Spinal cord (tissue), 4 donors: ENCODE data around the gene SHKBP1. TPM values are rescaled to one million over a fixed set of nuclear protein-coding genes. Genes with fewer than 3 reads are reported as not detected.

Source experiments
- polyA plus RNA-seq, 2 donors: library from polyadenylated mRNA; unstranded; fragments of 120-200 nt; gene quantifications; one replicate each; pipeline ENCODE4 v1.2.1, GENCODE V29; 2013; ENCODE audit not compliant: insufficient read length in 2 of 2
- total RNA-seq, 2 donors: library from RNA; depleted of rRNA in 1 of 2; stranded (reverse); fragments of 120-200 nt in 1 of 2; fragments of >200 nt in 1 of 2; gene quantifications; one replicate each; pipeline versions ENCODE4 v1.2.3 to v1.2.4, GENCODE V29; 2013 to 2014

Gene SHKBP1
- total and polyA plus RNA-seq, 4 donors, result 9.6 to 43.1 (median 24.4) TPM

Other genes with a start within 250 kb of the SHKBP1 start
- 1 to 10 TPM; 6.9 to 8.7 TPM for gene C19orf47, start 228.5 kb upstream of the SHKBP1 start, total RNA-seq
- gene C19orf47, start 228.5 kb upstream of the SHKBP1 start, polyA plus RNA-seq, result 10 to 100 TPM; 22.8 to 24.4 TPM
- gene PLD3, start 228.2 kb upstream of the SHKBP1 start, total RNA-seq, result 100 to 1,000 TPM; 257 to 394 TPM
- 100 to 1,000 TPM; 449 to 522 TPM for gene PLD3, start 228.2 kb upstream of the SHKBP1 start, polyA plus RNA-seq
- under 1 TPM; 0.10 to 0.11 TPM for gene HIPK4, start 186.7 kb upstream of the SHKBP1 start, total RNA-seq
- gene HIPK4, start 186.7 kb upstream of the SHKBP1 start, polyA plus RNA-seq, result 1 to 10 TPM in 1 of 2 donors, under 1 TPM in 1; 0.70 to 1.6 TPM
- 10 to 100 TPM; 28.7 to 51.7 TPM for gene PRX, start 163.5 kb upstream of the SHKBP1 start, total RNA-seq
- gene PRX, start 163.5 kb upstream of the SHKBP1 start, polyA plus RNA-seq, result 1 to 10 TPM; 6.1 to 9.7 TPM
- 10 to 100 TPM in 1 of 2 donors, 1 to 10 TPM in 1; 8.1 to 11.4 TPM for gene SERTAD1, start 150.9 kb upstream of the SHKBP1 start, total RNA-seq
- gene SERTAD1, start 150.9 kb upstream of the SHKBP1 start, polyA plus RNA-seq, result 1 to 10 TPM; 4.9 to 5.5 TPM
- gene SERTAD3, start 132.5 kb upstream of the SHKBP1 start, total RNA-seq, result 10 to 100 TPM; 15.9 to 35.4 TPM
- 10 to 100 TPM; 13.3 to 14.5 TPM for gene SERTAD3, start 132.5 kb upstream of the SHKBP1 start, polyA plus RNA-seq
- gene BLVRB, start 111.1 kb upstream of the SHKBP1 start, total RNA-seq, result 100 to 1,000 TPM in 1 of 2 donors, 10 to 100 TPM in 1; 70.9 to 102 TPM
- 10 to 100 TPM; 23.0 to 27.3 TPM for gene BLVRB, start 111.1 kb upstream of the SHKBP1 start, polyA plus RNA-seq
- gene SPTBN4, start 109.9 kb upstream of the SHKBP1 start, total RNA-seq, result 10 to 100 TPM; 13.9 to 24.2 TPM
- gene SPTBN4, start 109.9 kb upstream of the SHKBP1 start, polyA plus RNA-seq, result 10 to 100 TPM; 31.9 to 43.8 TPM
- 10 to 100 TPM; 57.6 to 82.0 TPM for gene LTBP4, start 24.5 kb downstream of the SHKBP1 start, total RNA-seq
- gene LTBP4, start 24.5 kb downstream of the SHKBP1 start, polyA plus RNA-seq, result 100 to 1,000 TPM in 1 of 2 donors, 10 to 100 TPM in 1; 57.5 to 141 TPM
- gene NUMBL, start 113.8 kb downstream of the SHKBP1 start, total RNA-seq, result 10 to 100 TPM; 19.0 to 23.7 TPM
- 10 to 100 TPM; 46.6 to 66.5 TPM for gene NUMBL, start 113.8 kb downstream of the SHKBP1 start, polyA plus RNA-seq
- 10 to 100 TPM; 25.7 to 39.5 TPM for gene COQ8B, start 140.0 kb downstream of the SHKBP1 start, total RNA-seq
- 10 to 100 TPM; 47.6 to 47.9 TPM for gene COQ8B, start 140.0 kb downstream of the SHKBP1 start, polyA plus RNA-seq
- 1 to 10 TPM; 6.3 to 8.2 TPM for gene ITPKC, start 140.2 kb downstream of the SHKBP1 start, total RNA-seq
- gene ITPKC, start 140.2 kb downstream of the SHKBP1 start, polyA plus RNA-seq, result 10 to 100 TPM; 10.9 to 12.0 TPM
- gene ACTMAP, start 173.6 kb downstream of the SHKBP1 start, total RNA-seq, result 1 to 10 TPM; 1.6 to 2.1 TPM
- gene ACTMAP, start 173.6 kb downstream of the SHKBP1 start, polyA plus RNA-seq, result 10 to 100 TPM; 10.2 to 16.3 TPM
- gene SNRPA, start 174.3 kb downstream of the SHKBP1 start, total RNA-seq, result 10 to 100 TPM; 21.7 to 35.9 TPM
- gene SNRPA, start 174.3 kb downstream of the SHKBP1 start, polyA plus RNA-seq, result 10 to 100 TPM; 73.2 to 86.4 TPM
- 10 to 100 TPM in 1 of 2 donors, 1 to 10 TPM in 1; 7.9 to 20.2 TPM for gene MIA, start 198.6 kb downstream of the SHKBP1 start, total RNA-seq
- gene MIA, start 198.6 kb downstream of the SHKBP1 start, polyA plus RNA-seq, result 10 to 100 TPM in 1 of 2 donors, 1 to 10 TPM in 1; 8.5 to 19.8 TPM
- 10 to 100 TPM; 13.1 to 20.6 TPM for gene RAB4B, start 201.4 kb downstream of the SHKBP1 start, total RNA-seq
- 10 to 100 TPM; 49.8 to 50.8 TPM for gene RAB4B, start 201.4 kb downstream of the SHKBP1 start, polyA plus RNA-seq
- gene EGLN2, start 222.3 kb downstream of the SHKBP1 start, total RNA-seq, result 100 to 1,000 TPM in 1 of 2 donors, 10 to 100 TPM in 1; 37.6 to 105 TPM
- 100 to 1,000 TPM in 1 of 2 donors, 10 to 100 TPM in 1; 93.3 to 106 TPM for gene EGLN2, start 222.3 kb downstream of the SHKBP1 start, polyA plus RNA-seq